ENCODE results near the gene ZNF518A.
"Not testable (repeated sequence)": the region's sequence is repeated elsewhere in the genome, so short reads cannot be mapped to it uniquely, and the experiment has no call there.

The ZNF518A gene

DNA sequence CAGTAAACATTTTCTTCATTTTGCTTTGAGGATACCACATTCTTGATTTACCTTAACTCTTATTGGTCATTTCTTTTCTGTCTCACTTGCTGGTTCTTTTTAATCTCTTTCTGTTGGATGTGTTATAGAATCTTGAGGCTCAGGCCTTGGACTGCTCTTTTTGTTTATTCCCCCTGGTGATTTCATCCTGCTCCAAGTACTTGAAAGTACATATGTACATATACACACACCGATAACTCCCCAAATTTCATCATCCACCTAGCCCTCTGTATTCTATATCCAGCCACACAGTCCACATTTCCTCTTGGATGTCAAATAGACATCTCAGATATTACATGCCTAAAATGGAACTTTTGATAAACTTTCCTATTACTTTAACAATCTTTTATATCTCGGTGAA, 7.5 kb downstream of the ZNF518A start:
- DNase-seq: no peak

DNA sequence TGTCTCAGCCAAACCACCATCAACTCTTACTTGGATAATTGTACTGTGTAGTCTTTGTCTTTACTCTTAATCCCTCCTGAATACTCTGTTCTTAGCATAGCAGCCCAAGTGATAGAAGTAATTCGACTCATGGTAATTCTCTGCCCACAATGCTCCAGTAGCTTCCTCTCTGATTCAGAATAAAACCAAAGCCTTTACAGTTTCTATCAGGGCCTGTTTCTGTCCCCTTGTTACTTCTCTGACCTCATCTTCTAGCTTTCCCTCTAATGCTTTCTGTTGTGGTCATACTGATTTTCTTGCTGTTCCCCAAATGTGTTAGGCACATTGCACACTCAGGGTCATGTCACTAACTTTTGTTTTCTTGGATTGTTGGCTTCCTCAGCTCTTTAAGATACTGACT, 8.0 kb downstream of the ZNF518A start:
- no peak for DNase-seq

DNA sequence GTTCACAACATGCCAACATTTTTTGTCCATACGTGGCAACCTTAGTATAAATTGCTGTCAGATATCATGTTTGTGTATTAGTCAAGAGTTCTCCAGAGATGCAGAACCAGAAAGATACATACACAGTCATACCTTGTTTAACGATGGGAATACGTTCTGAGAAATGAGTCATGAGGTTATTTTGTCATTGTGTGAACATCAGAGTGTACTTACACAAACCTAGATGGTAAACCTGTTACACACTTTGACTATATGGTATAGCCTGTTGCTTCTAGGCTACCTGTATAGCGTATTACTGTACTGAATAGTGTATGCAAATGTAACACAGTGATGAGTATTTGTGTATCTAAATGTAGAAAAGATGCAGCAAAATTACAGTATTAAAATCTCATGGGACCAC, 22.3 kb downstream of the ZNF518A start:
- no peak for DNase-seq

DNA sequence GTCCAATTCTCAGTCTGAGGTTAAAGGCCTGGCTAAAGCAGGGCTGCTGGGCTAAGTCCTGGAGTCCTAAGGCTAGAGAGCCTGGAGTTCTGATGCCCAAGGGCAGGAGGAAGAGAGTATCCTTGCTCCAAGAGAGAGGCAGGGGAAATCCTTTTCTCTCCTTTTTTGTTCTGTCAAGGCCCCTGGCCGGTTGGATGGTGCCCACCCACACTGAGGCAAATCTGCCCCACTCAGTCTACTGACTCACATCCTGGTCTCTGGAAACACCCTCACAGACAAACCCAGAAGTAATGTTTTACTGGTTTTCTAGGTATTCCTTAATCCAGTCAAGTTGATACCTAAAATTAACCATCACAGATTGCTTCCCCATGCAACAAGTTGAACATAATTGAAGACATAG, 23.0 kb downstream of the ZNF518A start:
- DNase-seq: no peak

DNA sequence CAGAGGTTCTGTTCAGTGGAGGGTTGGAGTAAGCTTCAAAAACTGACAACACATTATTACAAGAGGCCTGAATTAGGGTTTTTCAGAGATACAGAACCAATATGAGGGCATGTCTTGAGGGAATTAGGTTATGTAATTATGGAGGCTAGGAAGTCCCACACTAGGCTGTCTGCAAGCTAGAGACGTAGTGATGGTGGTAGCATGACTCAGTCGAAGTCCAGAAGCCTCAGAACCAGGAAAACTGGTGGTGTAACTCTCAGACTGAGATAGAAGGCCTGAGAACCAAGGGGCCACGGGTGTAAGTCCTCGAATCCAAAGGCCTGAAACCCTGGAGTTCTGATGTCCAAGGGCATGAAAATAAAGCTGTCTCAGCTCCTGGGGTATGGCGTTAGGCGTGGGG, 35.6 kb downstream of the ZNF518A start:
- no peak for DNase-seq

DNA sequence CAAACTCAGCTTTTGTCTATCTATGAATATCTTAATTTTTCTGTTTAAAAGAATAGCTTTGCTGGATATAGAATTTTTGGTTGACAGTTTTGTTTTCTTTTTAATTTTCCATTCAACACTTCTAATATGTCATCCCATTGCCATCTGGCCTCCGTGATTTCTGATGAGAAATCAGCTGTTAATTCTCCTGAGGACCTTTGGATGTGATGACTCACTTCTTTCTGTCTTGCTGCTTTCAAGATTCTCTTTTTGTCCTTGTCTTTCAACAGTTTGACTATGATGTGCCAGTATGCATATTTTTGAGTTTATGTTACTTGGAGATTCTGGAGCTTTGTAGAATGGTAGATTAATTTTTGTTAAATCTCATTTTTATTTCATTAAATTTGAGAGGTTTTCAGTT, 38.4 kb downstream of the ZNF518A start:
- no peak for DNase-seq

DNA sequence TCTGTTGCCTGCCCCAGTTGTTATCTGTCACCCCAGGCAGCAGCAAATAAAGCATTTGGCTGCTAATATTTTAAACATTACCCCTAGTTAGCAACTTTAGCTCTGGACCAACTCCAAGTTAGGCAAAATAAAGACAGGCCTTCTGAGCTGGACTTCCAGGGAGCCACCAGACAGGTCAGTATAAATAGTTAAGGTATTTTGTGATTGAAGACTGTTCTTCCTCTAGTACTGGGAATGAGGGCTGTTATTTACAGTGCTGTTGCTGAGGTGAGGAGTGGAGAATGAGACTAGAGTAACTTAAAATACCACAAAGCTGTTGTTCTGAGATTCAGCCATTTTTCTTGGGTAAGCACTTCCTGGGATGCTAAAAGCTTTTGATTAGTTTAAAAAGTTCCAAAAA, 40.1 kb downstream of the ZNF518A start:
- DNase-seq: no peak

DNA sequence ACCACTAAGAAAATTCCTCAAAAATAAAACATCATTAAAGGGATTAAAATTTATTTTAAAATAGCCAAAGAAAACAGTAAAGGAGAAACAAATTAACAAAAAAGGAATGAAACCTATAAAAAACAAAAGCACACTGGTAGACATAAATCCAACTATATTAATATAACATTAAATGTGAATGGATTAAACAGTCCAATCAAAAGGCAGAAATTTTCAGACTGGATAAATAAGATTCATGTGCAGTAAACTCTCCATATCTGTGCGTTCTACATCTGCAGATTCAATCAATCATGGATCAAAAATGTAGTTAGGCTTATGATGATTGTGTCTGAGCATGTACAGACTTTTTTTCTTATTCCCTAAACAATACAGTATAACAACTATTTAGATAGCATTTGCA, 42.6 kb downstream of the ZNF518A start:
- DNase-seq: no peak

DNA sequence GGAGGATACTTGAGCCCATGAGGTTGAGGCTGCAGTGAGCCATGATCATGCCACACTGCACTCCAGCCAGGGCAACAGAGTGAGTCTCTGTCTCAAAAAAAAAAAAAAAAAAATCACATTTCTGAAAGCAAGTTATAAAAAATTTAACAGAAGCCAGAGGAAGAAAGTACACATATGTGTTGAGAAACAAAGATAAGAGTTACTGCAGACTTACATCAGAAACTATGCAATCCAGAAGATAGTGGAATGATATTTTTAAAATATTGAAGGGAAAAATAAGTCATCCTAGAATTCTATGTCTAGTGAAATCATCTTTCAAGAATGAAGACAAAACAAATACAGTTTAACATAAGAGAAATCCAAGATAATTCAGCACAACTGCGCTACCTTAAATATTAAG, 46.9 kb downstream of the ZNF518A start:
- DNase-seq: no peak

DNA sequence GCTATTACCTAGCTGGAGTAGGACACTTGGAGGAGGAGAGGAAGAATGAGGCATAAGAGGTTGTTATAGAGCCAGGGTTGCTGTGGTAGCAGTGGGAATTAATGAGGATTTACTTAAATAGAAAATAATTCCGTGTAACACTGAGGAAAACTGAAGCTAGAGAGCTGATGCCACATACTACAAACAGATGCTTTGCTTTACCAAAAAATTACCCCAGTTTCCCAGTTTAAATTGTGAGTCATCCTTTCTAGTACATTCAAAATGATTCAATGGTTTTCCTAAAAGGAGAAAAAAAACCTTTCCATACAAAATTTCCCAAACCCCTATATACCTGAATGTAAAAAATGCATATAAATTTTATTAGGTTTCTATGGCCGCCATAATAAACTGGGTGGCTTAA, 58.3 kb downstream of the ZNF518A start:
- no peak for DNase-seq

DNA sequence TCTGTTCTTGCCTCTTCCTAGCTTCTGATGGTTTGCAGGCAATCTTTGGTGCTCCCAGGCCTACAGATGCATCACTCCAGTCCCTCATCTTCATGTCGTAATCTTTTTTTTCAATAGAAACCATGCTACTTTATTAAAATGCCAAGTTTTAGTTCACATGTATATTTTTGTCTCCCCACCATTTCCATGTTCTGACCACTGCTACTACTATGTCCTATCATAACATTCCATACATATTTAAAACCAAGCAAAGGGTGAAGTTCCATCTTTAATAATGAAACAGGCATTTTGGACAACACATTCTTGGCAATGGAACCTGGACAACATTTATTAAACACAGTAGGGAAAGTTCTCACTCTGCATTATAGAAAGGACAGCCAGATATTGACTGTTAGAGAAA, 58.8 kb downstream of the ZNF518A start:
- DNase-seq: no peak

DNA sequence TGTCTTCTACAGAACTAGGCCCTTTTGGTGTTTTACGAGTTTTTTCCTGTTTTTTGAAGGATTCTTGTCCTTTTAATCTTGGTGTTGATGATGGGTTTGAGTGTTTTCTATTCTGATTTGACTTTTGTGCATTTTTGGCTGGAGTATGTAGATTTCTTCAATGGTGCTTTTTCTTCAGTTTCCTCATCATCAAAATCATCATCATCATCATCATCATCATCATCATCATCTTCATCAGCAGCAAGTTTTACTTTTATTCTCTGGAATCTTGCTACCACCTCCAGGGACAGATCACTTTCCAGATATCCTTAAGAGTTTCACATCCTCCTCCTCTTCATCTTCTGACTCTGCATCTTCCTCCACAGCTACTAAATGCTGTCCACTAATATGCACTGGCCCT, 59.4 kb downstream of the ZNF518A start:
- DNase-seq: not testable (repeated sequence)

DNA sequence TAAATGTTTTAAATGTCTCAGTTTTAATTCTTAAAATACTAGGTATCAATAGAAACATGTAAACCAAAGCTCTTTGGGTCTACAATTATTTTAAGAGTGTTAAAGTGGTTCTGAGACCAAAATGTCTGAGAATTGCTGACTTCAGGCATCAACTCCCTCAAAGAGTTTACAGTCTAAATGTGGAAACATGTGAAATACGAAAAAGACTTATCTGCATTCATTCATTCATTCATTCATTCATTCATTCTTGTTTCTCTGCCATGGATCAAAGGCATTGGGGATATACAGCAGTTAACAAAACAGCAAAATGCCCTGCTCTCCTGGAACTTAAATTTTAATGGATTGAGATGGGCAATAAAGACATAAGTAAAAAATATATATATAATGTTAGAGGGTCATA, 71.4 kb downstream of the ZNF518A start:
- no peak for DNase-seq

DNA sequence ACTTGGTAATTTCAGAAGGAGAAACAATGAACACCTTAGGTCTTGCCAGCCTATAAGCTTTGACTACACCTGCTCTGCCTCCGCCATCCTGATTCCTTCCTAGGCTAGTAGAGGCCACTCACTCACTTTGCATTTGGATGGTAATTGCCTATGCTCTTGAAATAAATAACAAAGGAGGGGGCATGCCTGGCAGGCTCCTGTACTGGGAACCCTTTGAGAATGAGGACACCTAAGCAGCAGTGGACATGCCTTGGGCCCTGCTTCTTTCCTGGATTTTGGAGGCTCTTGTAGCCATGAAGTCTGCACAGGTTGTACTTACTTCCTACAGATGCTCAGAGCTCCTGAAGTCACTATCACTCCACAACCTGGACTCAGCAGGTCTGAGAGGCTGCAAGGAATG, 75.5 kb downstream of the ZNF518A start:
- no peak for DNase-seq

DNA sequence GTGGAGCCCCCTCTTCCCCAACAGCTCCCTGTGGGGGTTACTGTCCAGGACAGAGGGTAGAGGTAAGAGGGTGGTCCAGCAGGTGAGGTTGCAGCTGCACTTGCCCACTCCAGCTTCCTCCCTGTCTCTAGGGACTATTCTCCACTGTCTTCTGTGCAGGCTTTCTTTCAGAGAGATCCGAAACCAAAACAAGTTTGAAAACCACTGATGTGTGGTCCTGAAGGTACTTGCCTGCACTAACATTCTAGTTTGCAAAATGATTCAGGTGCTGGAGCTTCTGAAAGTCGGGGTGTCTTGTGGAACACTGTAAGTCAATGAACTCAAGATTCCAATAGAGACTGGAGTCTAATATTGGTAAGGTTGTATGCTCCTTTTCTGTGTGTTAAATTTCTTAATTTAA, 78.2 kb downstream of the ZNF518A start:
- no peak for DNase-seq

DNA sequence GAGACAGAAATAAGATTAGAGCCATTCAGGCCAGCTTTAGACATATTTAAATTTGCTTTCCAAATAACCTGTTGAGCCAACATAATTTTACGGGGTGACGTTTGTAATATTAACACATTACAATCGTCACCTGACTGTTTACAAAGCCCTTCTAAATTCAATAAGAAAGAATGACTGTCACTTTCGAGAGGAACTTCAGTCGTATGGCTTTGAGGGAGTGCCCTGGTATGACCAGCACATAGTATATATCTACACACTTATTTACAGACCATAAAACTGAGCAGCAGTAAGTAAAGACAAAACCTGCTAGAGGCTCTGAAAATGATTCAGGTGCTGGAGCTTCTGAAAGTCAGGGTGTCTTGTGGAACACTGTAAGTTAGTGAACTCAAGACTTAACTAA, 78.8 kb downstream of the ZNF518A start:
- no peak for DNase-seq

DNA sequence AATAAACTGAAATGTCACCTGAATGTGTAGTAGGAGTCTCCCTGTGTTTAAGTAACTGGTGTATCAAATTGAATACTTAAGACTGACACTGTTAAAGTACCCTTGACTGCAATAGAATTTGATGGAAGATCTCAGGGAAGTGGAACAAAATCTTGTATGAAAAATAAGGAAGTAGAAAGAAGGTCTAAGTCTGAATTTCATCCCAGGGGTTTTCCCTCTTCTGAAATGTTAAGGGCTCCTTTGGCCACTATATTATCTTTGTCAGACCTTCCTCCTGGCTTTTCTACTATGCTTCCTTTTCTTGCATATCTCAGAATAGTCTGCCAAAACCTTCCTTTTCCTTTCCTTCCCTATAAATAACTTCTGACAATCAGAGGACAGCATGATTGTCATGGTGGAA, 81.7 kb downstream of the ZNF518A start:
- DNase-seq: no peak

DNA sequence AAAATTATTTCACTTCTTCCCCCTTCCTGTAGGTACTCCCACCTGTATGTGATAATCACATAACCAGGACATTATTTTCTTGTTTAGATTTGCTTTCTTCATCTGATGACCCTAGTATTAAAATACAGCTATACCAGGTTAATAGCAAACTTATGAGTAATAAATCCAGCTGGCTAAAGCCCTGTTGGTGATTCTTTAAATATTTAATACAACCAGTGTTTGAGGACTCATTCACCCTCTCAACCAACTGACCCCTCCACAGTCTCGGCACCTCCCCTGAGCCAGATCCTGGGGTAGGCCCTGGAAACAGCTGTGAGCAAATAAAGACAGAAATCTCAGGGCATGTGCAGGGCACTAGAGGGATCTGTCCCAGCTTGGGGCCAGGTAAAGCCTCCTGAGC, 82.8 kb downstream of the ZNF518A start:
- DNase-seq: no peak

Measured in effector CD8-positive, alpha-beta T cell (primary cell).